Nephron (organoid): ENCODE data around the gene SP9.

ENCODE experiments used
- H3K27ac Mint-ChIP-seq, 3 experiments: 2 replicates each; pipeline ENCODE4 v1.8.0; 2020; ENCODE audit warnings: mixed read lengths in 3 of 3, mild to moderate bottlenecking in 2 of 3, moderate library complexity in 1 of 3
- H3K27me3 Mint-ChIP-seq: 2 replicates; pipeline ENCODE4 v1.8.0; 2021; ENCODE audit warnings: low read depth, mild to moderate bottlenecking, moderate library complexity, mixed read lengths
- H3K36me3 Mint-ChIP-seq: 2 replicates; pipeline ENCODE4 v1.8.0; 2020; ENCODE audit warnings: low read depth, mixed read lengths
- H3K4me1 Mint-ChIP-seq: 2 replicates; pipeline ENCODE4 v1.8.0; 2020; ENCODE audit warnings: mixed read lengths
- H3K4me3 Mint-ChIP-seq, 3 experiments: 2 replicates each; pipeline ENCODE4 v1.8.0; 2020; ENCODE audit warnings: mild to moderate bottlenecking in 3 of 3, mixed read lengths in 3 of 3, moderate library complexity in 2 of 3
- H3K9me3 Mint-ChIP-seq: 2 replicates; pipeline ENCODE4 v1.8.0; 2020; ENCODE audit warnings: mixed read lengths
- TF ChIP-seq, protein P1 (sequence below), 3 experiments: fragments of 200-600 bp; sonication (generic); IDR thresholded peaks; one replicate each; pipeline ENCODE4 v1.5.0; 2021; ENCODE audit warnings: antibody characterized with exemption in 3 of 3; ENCODE audit not compliant: unreplicated experiment in 3 of 3

The SP9 gene

DNA sequence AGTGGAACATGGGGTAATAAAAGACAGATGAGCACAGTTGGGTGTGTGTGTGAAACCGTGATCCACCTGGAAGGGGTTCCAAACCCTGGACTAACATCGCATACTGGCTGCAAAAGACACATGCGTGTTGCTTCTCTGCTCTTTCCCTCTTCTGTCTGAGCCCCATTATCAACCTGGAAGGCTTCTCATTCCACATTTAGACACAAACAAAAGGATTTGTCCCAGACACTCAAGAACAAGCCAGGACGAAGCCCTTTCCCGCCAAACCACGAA, 7.0 kb upstream of the SP9 start:
- Mint-ChIP-seq H3K4me1 (peaks cover 48% of the 10 kb centered on the region), H3K36me3 (no peaks in the 10 kb centered on the region), H3K4me3 (peak overlapping the region; percentile 72 to 85 (median 81)), H3K9me3 (no peaks in the 10 kb centered on the region), H3K27ac (no peak overlapping the region), H3K27me3 (peaks cover 91% of the 10 kb centered on the region)
- TF ChIP-seq, protein P1, sequence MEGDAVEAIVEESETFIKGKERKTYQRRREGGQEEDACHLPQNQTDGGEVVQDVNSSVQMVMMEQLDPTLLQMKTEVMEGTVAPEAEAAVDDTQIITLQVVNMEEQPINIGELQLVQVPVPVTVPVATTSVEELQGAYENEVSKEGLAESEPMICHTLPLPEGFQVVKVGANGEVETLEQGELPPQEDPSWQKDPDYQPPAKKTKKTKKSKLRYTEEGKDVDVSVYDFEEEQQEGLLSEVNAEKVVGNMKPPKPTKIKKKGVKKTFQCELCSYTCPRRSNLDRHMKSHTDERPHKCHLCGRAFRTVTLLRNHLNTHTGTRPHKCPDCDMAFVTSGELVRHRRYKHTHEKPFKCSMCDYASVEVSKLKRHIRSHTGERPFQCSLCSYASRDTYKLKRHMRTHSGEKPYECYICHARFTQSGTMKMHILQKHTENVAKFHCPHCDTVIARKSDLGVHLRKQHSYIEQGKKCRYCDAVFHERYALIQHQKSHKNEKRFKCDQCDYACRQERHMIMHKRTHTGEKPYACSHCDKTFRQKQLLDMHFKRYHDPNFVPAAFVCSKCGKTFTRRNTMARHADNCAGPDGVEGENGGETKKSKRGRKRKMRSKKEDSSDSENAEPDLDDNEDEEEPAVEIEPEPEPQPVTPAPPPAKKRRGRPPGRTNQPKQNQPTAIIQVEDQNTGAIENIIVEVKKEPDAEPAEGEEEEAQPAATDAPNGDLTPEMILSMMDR (IDR thresholded peaks at IDR 0.05; ENCODE audit: unreplicated experiment in 3 of 3): no peak

DNA sequence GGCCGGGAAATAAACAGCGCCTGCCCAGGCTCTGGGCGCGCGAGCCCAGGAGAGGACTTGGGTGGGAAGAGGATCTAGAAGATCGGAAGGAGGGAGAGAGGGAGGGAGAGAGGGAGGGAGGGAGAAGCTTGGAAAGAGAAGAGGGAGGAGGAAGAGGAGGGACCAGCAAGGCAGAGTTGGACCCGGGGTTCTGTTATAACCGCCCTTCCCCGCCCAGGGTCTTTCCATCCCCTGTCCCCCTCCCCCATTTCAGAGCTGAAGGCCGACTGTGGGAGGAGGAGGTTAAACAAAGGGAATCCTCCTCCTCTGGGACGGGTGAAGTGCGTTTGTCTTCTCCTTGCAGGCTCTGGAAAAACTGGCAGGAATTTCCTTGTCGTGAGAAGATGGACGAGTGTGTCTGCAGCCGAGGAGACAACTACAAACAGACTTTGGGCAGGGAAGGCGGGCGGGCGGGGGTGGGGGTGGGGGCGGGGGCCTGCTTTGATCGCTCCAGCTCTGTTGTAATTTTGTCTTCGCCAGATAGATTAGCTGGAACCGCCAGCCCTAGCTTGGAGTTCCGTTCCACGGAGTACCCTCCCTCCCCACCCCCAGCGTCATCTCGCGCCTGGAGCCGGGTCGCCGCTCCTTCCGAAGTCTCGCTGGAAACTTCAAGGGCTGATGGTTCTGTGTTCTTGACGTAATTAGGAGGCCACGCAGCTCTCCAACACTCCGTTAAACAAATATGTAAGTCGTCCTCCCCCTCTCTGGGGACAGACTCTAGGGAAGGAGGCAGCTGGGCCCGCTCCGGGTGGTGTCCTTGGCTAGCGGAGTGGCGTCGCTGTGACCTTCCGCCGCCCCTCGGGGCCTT, 6.4 kb upstream of the SP9 start:
- Mint-ChIP-seq H3K36me3 (no peaks in the 10 kb centered on the region), H3K27me3 (peaks cover 96% of the 10 kb centered on the region), H3K9me3 (no peaks in the 10 kb centered on the region), H3K4me1 (peaks cover 53% of the 10 kb centered on the region), H3K27ac (no peak overlapping the region), H3K4me3 (peak overlapping the region; percentile 75 to 85 (median 81))
- TF ChIP-seq, protein P1 (IDR thresholded peaks at IDR 0.05; ENCODE audit: unreplicated experiment in 3 of 3): no peak

DNA sequence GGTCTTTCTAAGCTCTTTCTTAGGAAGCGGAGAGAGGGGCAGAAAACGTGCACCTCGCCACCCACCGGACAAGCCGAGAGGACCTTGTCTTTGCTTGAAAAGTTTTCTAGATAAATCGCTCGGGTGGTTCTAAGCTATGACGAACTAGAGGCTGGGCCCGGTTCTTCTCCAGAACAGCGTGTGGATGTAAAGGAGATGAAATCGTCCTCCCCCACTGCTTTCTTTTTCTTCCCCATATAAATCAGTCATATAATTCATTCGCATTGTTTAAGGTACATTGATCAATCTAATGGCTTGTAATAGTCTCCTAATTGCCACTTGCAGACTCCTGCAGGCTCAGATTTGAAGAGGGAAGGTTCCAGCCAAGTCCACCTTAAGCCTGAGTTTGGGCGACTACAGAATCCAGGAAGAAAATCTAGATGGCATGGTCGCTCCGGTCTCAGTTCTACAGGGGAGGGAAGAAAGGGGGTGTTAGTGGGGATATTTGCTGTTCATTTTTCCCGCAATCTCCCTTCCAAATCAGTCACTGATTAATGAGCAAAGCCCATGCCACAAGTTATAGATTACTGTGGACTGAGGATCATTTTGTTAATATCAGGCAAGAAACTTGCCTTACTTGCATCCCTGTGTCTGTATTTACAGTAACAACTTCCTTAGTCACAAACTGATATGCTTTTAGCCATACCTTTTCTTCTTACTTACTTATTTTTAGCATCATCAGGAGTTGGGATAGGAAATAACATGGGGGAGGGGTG, 5.6 kb upstream of the SP9 start:
- no peak overlapping the region for H3K27ac Mint-ChIP-seq
- peaks cover 100% of the 10 kb centered on the region for H3K27me3 Mint-ChIP-seq
- TF ChIP-seq, protein P1 (IDR thresholded peaks at IDR 0.05; ENCODE audit: unreplicated experiment in 3 of 3): no peak
- no peaks in the 10 kb centered on the region for H3K9me3 Mint-ChIP-seq
- no peaks in the 10 kb centered on the region for H3K36me3 Mint-ChIP-seq
- peak overlapping the region; percentile 64 to 75 (median 72) for H3K4me3 Mint-ChIP-seq
- peaks cover 53% of the 10 kb centered on the region for H3K4me1 Mint-ChIP-seq

DNA sequence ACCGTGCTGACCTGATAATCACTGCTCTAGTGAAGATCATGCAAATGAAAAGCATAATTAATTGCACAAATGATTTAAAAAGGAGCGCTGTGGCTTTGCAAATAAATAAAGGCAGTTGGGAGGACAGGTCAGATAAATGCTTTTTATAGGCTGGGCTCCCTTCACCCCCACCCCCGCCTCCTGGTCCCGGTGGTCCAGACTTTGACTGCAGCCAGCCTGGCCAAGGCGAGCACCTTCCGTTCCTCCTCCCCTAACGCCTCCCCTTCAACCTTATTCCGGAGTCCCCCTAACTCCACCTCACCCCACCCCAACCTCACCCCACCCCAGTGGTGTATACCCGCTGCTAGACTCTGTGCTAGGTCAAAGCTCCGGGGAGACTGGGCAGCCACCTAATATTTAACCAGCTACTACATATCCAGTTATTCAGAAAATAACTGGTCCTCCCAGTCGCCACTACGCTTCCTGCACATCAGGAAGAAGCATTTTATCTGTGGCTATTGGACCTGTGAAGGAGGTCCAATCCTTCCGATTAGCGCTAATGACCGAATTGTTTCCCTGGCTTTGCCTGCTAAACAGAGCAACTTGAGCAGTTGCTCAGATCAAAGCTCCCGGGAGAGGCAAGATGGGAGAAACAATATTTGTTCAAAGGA, 3.7 kb upstream of the SP9 start:
- no peaks in the 10 kb centered on the region for H3K9me3 Mint-ChIP-seq
- peaks cover 100% of the 10 kb centered on the region for H3K27me3 Mint-ChIP-seq
- H3K27ac Mint-ChIP-seq: no peak overlapping the region
- TF ChIP-seq, protein P1 (IDR thresholded peaks at IDR 0.05; ENCODE audit: unreplicated experiment in 3 of 3): no peak
- H3K4me1 Mint-ChIP-seq: peaks cover 47% of the 10 kb centered on the region
- no peak overlapping the region for H3K4me3 Mint-ChIP-seq
- H3K36me3 Mint-ChIP-seq: no peaks in the 10 kb centered on the region

DNA sequence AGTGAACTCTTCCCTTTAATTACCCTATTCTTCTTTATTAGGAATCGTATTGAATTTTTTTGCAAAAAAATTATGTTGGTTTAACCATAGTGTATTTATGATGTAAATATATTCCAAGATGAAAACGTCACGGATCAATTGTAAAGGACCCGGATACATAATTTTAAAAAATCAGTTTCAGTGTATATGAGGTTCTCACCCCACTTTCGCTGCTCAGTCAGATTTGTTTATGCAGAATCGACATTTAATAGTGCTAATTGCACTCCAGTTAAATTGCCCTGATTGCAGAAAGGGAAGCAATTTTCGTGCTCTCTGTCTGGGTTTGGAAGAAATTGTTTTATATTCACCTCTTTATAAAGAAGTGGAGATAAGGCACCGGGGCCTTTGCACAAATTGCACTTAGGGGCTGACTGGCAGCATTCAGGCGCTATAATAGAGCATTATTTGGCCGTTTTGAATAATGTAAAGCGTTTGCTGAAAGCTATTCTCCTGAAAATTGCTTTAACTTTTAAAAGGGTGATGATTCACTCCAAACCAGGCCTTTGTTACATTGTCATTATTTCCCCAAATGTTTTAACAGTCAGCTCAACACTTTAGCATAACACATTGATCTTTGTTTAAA, 3.0 kb upstream of the SP9 start:
- Mint-ChIP-seq H3K27ac (no peak overlapping the region), H3K36me3 (no peaks in the 10 kb centered on the region), H3K4me3 (no peak overlapping the region)

More for the DNA sequence above, 3.0 kb upstream of the SP9 start:
- TF ChIP-seq, protein P1 (IDR thresholded peaks at IDR 0.05; ENCODE audit: unreplicated experiment in 3 of 3): no peak
- Mint-ChIP-seq H3K27me3 (peaks cover 100% of the 10 kb centered on the region), H3K9me3 (no peaks in the 10 kb centered on the region), H3K4me1 (peaks cover 44% of the 10 kb centered on the region)
